GM12878 (cell line): ENCODE data around the gene LRRN2. TPM values are rescaled to one million over a fixed set of nuclear protein-coding genes. Genes with fewer than 3 reads are reported as not detected.

Experiments used
- ATAC-seq: fragments of 200-7000 bp; cut with Tn5 transposase; 3 replicates; pipeline ENCODE4 v1.9.1; 2020; ENCODE audit warnings: mild to moderate bottlenecking, moderate library complexity
- BruUV-seq: library from RNA; stranded (reverse); fragments of 400-500 nt; replicated peaks from 2 replicates; lab custom pipeline; 2021; lab: Mats Ljungman, UMichigan
- CTCF ChIA-PET: fragments of 300-600 bp; sonication (Branson Sonifier 250); formaldehyde crosslinking; extraction: SDS; loops from one replicate; lab custom pipeline; 2021; ENCODE audit warnings: inconsistent platforms; lab: Yijun Ruan, JAX
- POLR2A ChIA-PET: fragments of 350-600 bp; formaldehyde crosslinking; extraction: SDS; loops from one replicate; lab custom pipeline; 2021; ENCODE audit warnings: inconsistent platforms; lab: Charles Lee
- RAD21 ChIA-PET: fragments of 300-600 bp; sonication (Branson Sonifier 250); formaldehyde crosslinking; loops from one replicate; lab custom pipeline; 2023; ENCODE audit warnings: antibody characterized with exemption; ENCODE audit not compliant: unreplicated experiment; lab: Charles Lee
- SMC1A ChIA-PET: fragments of 300-600 bp; sonication (Branson Sonifier 250); formaldehyde crosslinking; loops from one replicate; lab custom pipeline; 2023; ENCODE audit not compliant: unreplicated experiment, uncharacterized antibody; lab: Charles Lee
- DNase-seq: peaks from one replicate; pipeline ENCODE4 v3.0.0-alpha.2; 2011; ENCODE audit warnings: low read depth, low spot score
- FAIRE-seq: peaks from 3 replicates; lab custom pipeline; 2011; peaks lifted over from hg19 to GRCh38; lab: Jason Lieb, UNC
- H2AFZ ChIP-seq: 2 replicates; pipeline ENCODE4 v1.6.0; 2011; ENCODE audit warnings: low read depth, low read length, control low read depth; ENCODE audit not compliant: control insufficient read depth
- H3K27ac ChIP-seq: 2 replicates; pipeline ENCODE4 v1.5.1; 2011; ENCODE audit warnings: control low read depth; ENCODE audit not compliant: control insufficient read depth, insufficient read depth
- H3K27me3 ChIP-seq, 2 experiments: replicated peaks in 1 of 2; 2 replicates each; pipeline versions ENCODE4 v1.6.0 to v1.6.1; 2011; ENCODE audit warnings: low read length in 1 of 2; ENCODE audit not compliant: control insufficient read depth in 2 of 2, insufficient read depth in 2 of 2
- H3K36me3 ChIP-seq, 2 experiments: 2 replicates each; pipeline ENCODE4 v1.5.1; 2011; ENCODE audit warnings: low read length in 1 of 2; ENCODE audit not compliant: control insufficient read depth in 2 of 2, insufficient read depth in 2 of 2
- H3K4me1 ChIP-seq: 2 replicates; pipeline ENCODE4 v1.6.1; 2011; ENCODE audit warnings: mild to moderate bottlenecking, low read length, moderate library complexity, mixed read lengths; ENCODE audit not compliant: control insufficient read depth, insufficient read depth
- H3K4me2 ChIP-seq: 2 replicates; pipeline ENCODE4 v1.6.0; 2011; ENCODE audit warnings: control low read depth; ENCODE audit not compliant: control insufficient read depth, insufficient read depth
- H3K4me3 ChIP-seq: fragments of 200-600 bp; sonication (generic); 2 replicates; pipeline ENCODE4 v1.5.1; 2016
- H3K79me2 ChIP-seq: 2 replicates; pipeline ENCODE4 v1.6.0; 2011; ENCODE audit warnings: low read length; ENCODE audit not compliant: control insufficient read depth, insufficient read depth
- H3K9ac ChIP-seq: 2 replicates; pipeline ENCODE4 v1.8.0; 2011; ENCODE audit warnings: low read length, control low read depth, mixed read lengths; ENCODE audit not compliant: control insufficient read depth, insufficient read depth
- H3K9me3 ChIP-seq: replicated peaks from 3 replicates; pipeline ENCODE4 v1.5.1; 2011; ENCODE audit warnings: mild to moderate bottlenecking, low read length; ENCODE audit not compliant: control insufficient read depth, insufficient read depth
- H4K20me1 ChIP-seq: 2 replicates; pipeline ENCODE4 v1.6.0; 2011; ENCODE audit not compliant: control insufficient read depth, insufficient read depth
- CBX3 ChIP-seq: fragments of 200-600 bp; sonication (generic); IDR thresholded peaks from 2 replicates; pipeline ENCODE4 v1.6.1; 2016; ENCODE audit warnings: low read depth, borderline replicate concordance
- CEBPB ChIP-seq, 2 experiments: fragments of 150-350 bp in 1 of 2; IDR thresholded peaks; 2 replicates each; pipeline ENCODE4 v1.6.1; 2012 to 2014; ENCODE audit warnings: low read depth in 2 of 2, low read length in 2 of 2, borderline replicate concordance in 1 of 2, inconsistent platforms in 1 of 2
- CHD1 ChIP-seq: IDR thresholded peaks from 2 replicates; pipeline ENCODE4 v1.6.1; 2012; ENCODE audit warnings: low read depth, low read length, improper control_type of control experiment
- EZH2 ChIP-seq: IDR thresholded peaks from 2 replicates; pipeline ENCODE4 v1.6.1; 2012; ENCODE audit warnings: low read depth, mild to moderate bottlenecking, control low read depth, inconsistent platforms, low read length, borderline replicate concordance; ENCODE audit not compliant: control insufficient read depth
- KAT2A ChIP-seq: conservative IDR thresholded peaks from 2 replicates; pipeline ENCODE4 v1.6.1; 2011; ENCODE audit warnings: low read depth, low read length; ENCODE audit not compliant: control insufficient read depth
- NFXL1 ChIP-seq: fragments of 450-650 bp; IDR thresholded peaks from 2 replicates; pipeline ENCODE4 v1.6.1; 2017; ENCODE audit warnings: antibody characterized with exemption, mild to moderate bottlenecking, borderline replicate concordance
- NFYB ChIP-seq: IDR thresholded peaks from 2 replicates; pipeline ENCODE4 v1.6.1; 2011; ENCODE audit warnings: low read depth, mild to moderate bottlenecking, low read length, improper control_type of control experiment, moderate library complexity; ENCODE audit not compliant: insufficient read depth
- PAX8 ChIP-seq: fragments of 450-650 bp; IDR thresholded peaks from 2 replicates; pipeline ENCODE4 v1.6.1; 2017; ENCODE audit warnings: mild to moderate bottlenecking, moderate library complexity
- PRDM15 ChIP-seq: fragments of 450-650 bp; formaldehyde crosslinking; IDR thresholded peaks from 2 replicates; pipeline ENCODE4 v1.4.0; 2020; ENCODE audit warnings: mild to moderate bottlenecking, moderate library complexity
- USF2 ChIP-seq: IDR thresholded peaks from 2 replicates; pipeline ENCODE4 v1.6.1; 2011; ENCODE audit warnings: low read depth, low read length, improper control_type of control experiment, borderline replicate concordance
- ZNF24 ChIP-seq: fragments of 450-650 bp; IDR thresholded peaks from 2 replicates; pipeline ENCODE4 v1.6.1; 2017; ENCODE audit warnings: antibody characterized with exemption, mild to moderate bottlenecking
- WGBS: methylation state at CpG from one replicate; pipeline ENCODE4 v1.1.6; 2016; ENCODE audit warnings: low lambda C conversion rate; ENCODE audit not compliant: insufficient replicate concordance, insufficient coverage; ENCODE audit errors: missing lambda C conversion rate; 5-methylcytosine and 5-hydroxymethylcytosine counted together
- in situ Hi-C: fragments of 300-500 bp; cut with MboI; formaldehyde crosslinking; loops from 9 replicates; pipeline ENCODE4 v1.14.3; 2018; ENCODE audit warnings: mixed read lengths
- intact Hi-C: fragments of 100-400 bp; cut with micrococcal nuclease; formaldehyde crosslinking; loops from one replicate; pipeline ENCODE4 v1.14.2; 2022; ENCODE audit not compliant: unreplicated experiment
- polyA plus RNA-seq, 11 experiments: library from polyadenylated mRNA; depleted of rRNA in 4 of 11; unstranded in 6 of 11; stranded (reverse) in 5 of 11; fragments of >200 nt; fragmentation: Nextera tagmentation in 4 of 11; fragmentation: Illumina TruSeq in 1 of 11; extraction: Ambion mirVana in 4 of 11; extraction: Trizol in 1 of 11; gene quantifications; 1 replicate in 1 of 11; 2 replicates in 10 of 11; pipeline versions ENCODE4 v1.2.1 to v1.2.3, GENCODE V29; 2011 to 2016; ENCODE audit warnings: inconsistent platforms in 2 of 11, missing spikeins in 2 of 11, low read depth in 1 of 11
- total RNA-seq, 4 experiments: library from RNA; depleted of rRNA in 3 of 4; stranded (reverse); fragments of >200 nt in 3 of 4; fragmentation: Illumina TruSeq in 1 of 4; extraction: Trizol in 1 of 4; gene quantifications; 2 replicates each; pipeline versions ENCODE4 v1.2.1 to v1.2.3, GENCODE V29; 2013 to 2021
- TF ChIP-seq, protein P1 (sequence below): fragments of 450-650 bp; IDR thresholded peaks from 2 replicates; pipeline ENCODE4 v1.6.1; 2017; ENCODE audit warnings: borderline replicate concordance

Gene LRRN2
- total and polyA plus RNA-seq, 10 of the 15 experiments (the other 5 are each of a cell fraction or from before 2014, with no cell fraction given): not detected

DNA sequence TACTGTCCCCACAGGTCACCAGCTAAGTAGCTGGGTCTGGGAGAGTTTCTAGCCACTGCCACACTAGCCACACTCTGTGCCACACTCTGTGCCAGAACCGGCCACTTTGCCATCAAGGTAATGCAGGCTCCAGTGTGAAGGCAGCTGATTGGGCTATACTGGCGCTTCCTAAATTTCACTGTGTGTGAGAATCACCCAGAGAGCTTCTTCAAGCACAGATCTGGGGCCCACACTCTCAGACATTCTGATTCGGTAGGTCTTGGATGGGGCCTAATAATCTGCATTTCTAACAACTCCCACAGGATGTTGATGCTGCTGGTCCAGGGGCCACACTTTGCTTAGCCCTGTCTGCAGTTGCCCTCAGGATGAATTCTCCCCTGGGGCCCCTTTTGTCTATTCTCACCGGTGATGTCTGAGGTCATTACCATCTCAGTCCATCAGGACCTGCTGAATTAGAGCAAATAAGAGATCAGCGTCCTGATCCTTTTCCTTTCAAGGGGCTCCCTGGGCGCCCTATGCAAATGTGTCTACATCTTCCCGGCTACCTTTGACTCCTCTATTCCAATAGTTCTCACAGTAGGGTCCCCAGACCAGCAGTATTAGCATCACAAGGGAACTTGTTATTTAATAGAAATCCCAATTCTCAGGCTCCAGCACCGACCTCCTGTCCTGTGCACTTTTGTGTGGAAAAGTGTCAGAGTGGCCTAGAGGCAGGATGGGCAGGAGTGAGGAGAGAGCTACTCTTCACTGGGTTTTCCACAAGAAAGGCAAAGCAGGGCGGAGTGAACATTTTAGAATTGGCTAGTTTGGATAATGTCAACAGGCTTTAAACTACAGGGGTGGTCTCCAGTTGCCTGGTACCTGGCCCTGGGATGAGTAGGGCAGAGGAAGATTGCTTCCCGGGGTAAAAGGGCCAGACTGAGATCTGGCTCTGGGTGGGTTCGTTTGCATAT is 24.7 kb upstream of the LRRN2 start:
- H3K4me3 ChIP-seq: no peak overlapping the region
- H3K9me3 ChIP-seq: no peaks in the 10 kb centered on the region
- DNase-seq: no peak
- TF ChIP-seq CBX3: no peak
- no peak for TF ChIP-seq CEBPB (IDR thresholded peaks at IDR 0.05; ENCODE audit: borderline replicate concordance in 1 of 2, low read depth in 2 of 2, low read length in 2 of 2)
- TF ChIP-seq PAX8: no peak
- TF ChIP-seq CHD1: no peak
- no peak for TF ChIP-seq ZNF24
- no peak for TF ChIP-seq EZH2
- TF ChIP-seq, protein P1, sequence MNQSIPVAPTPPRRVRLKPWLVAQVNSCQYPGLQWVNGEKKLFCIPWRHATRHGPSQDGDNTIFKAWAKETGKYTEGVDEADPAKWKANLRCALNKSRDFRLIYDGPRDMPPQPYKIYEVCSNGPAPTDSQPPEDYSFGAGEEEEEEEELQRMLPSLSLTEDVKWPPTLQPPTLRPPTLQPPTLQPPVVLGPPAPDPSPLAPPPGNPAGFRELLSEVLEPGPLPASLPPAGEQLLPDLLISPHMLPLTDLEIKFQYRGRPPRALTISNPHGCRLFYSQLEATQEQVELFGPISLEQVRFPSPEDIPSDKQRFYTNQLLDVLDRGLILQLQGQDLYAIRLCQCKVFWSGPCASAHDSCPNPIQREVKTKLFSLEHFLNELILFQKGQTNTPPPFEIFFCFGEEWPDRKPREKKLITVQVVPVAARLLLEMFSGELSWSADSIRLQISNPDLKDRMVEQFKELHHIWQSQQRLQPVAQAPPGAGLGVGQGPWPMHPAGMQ: no peak
- no peak for TF ChIP-seq NFXL1
- no peak for TF ChIP-seq PRDM15
- TF ChIP-seq KAT2A: no peak
- no peak for TF ChIP-seq USF2
- no peak for TF ChIP-seq NFYB
- TF ChIP-seq, all 136 proteins: peak for 0
- Histone ChIP-seq H3K36me3 (no peaks in the 10 kb centered on the region), H3K27ac (no peak overlapping the region), H4K20me1 (no peaks in the 10 kb centered on the region; the same call in 1 of the 2 replicates), H3K9ac (no peak overlapping the region), H3K79me2 (no peaks in the 10 kb centered on the region), H3K27me3 (no peaks in the 10 kb centered on the region), H2AFZ (no peak overlapping the region), H3K4me2 (no peak overlapping the region), H3K4me1 (peaks cover 7% of the 10 kb centered on the region)
- ChIA-PET SMC1A (interaction anchor here (1.2 kb wide), 1 partner anchor 14 kb away, joined by 3 read pairs; no protein-coding TSS in a partner anchor), RAD21 (no interaction called here), CTCF (interaction anchor here (0.6 to 2.7 kb wide), 4 partner anchors 21 to 144 kb away, joined by 3 to 8 read pairs (median 6); no protein-coding TSS in a partner anchor), POLR2A (no interaction called here)
- FAIRE-seq: no peak
- ATAC-seq: no peak
- BruUV-seq: no TSS peak
- intact Hi-C loops: loop anchor here (5.0 kb wide), 1 partner anchor 97 kb away; no protein-coding TSS in a partner anchor
- WGBS: 16% methylated on average over 11 of the region's 11 CpGs
- in situ Hi-C loops: no loop called here
